ENCODE data around the gene ARHGAP19. TPM values are rescaled to one million over a fixed set of nuclear protein-coding genes. Genes with fewer than 3 reads are reported as not detected.

ARHGAP19 gene
- total RNA-seq, 1 experiment from 2014 or later, result 33.2 TPM

DNA sequence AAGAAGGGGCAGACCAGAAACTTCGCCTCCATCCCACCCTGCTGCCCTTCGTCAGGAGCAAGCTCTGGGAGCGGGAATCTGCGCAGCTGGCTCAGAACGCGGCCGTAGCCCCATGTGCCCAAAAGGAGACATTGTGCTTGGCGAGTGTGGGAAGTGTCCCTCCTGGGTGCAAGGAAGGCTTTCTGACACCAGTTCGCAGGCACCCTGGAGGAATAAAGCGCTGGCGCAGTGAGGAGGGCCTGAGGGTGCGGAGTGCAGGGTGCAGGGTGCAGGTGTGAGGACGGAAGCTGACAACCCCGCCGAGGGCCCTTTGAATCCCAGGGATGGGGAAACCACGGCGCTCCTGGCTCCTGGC is 107.5 kb downstream of the ARHGAP19 start:
- H2AK5ac ChIP-seq (ENCODE audit: insufficient read length, low read length), result no peak overlapping the region
- H4K91ac ChIP-seq (ENCODE audit: insufficient read length, low read depth, low read length), result no peak overlapping the region
- H3K14ac ChIP-seq (ENCODE audit: insufficient read depth, low read length), result no peak overlapping the region; the same call in 1 of the 2 replicates
- Mint-ChIP-seq H3K9me3 (no peaks in the 10 kb centered on the region), H3K27ac (no peak overlapping the region), H3K27me3 (ENCODE audit: low read depth) (peaks cover 91% of the 10 kb centered on the region), H3K36me3 (ENCODE audit: insufficient read depth in 1 of 3, low read depth in 3 of 3) (no peaks in the 10 kb centered on the region; a peak in 2 of 7 replicates), H3K4me3 (peak overlapping the region; percentile 63 to 90), H3K4me1 (peaks cover 14 to 25% of the 10 kb centered on the region in 2 experiments)
- TF ChIP-seq, protein P1, sequence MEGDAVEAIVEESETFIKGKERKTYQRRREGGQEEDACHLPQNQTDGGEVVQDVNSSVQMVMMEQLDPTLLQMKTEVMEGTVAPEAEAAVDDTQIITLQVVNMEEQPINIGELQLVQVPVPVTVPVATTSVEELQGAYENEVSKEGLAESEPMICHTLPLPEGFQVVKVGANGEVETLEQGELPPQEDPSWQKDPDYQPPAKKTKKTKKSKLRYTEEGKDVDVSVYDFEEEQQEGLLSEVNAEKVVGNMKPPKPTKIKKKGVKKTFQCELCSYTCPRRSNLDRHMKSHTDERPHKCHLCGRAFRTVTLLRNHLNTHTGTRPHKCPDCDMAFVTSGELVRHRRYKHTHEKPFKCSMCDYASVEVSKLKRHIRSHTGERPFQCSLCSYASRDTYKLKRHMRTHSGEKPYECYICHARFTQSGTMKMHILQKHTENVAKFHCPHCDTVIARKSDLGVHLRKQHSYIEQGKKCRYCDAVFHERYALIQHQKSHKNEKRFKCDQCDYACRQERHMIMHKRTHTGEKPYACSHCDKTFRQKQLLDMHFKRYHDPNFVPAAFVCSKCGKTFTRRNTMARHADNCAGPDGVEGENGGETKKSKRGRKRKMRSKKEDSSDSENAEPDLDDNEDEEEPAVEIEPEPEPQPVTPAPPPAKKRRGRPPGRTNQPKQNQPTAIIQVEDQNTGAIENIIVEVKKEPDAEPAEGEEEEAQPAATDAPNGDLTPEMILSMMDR (conservative IDR thresholded peaks at IDR 0.05), result no peak
- H3K27me3 ChIP-seq (ENCODE audit: insufficient read depth, low read length), result peaks cover 35% of the 10 kb centered on the region
- no CpG with 5 or more reads among the region's 17 CpGs for WGBS (ENCODE audit: extremely low coverage, insufficient read length, low lambda C conversion rate)
- no peak overlapping the region for H4K8ac ChIP-seq (replicated peaks; ENCODE audit: insufficient read length, low read depth, low read length)
- H3K79me1 ChIP-seq (ENCODE audit: insufficient read depth, low read depth, low read length, poor library complexity, severe bottlenecking), result no peaks in the 10 kb centered on the region
- H3K4me1 ChIP-seq (ENCODE audit: insufficient read depth, low read length), result no peaks in the 10 kb centered on the region; the same call in 1 of the 2 replicates
- H2BK20ac ChIP-seq (ENCODE audit: low read depth, low read length, poor library complexity, severe bottlenecking), result no peak overlapping the region
- H2BK5ac ChIP-seq (ENCODE audit: insufficient read length, low read length), result no peak overlapping the region
- H2AFZ ChIP-seq (ENCODE audit: low read length), result no peak overlapping the region
- no peak overlapping the region for H4K5ac ChIP-seq (ENCODE audit: insufficient read length, low read depth, low read length)
- H2BK120ac ChIP-seq (ENCODE audit: low read depth, low read length, poor library complexity, severe bottlenecking), result no peak overlapping the region
- H3K9me3 ChIP-seq (ENCODE audit: control insufficient read depth, low read depth, low read length), result no peaks in the 10 kb centered on the region
- peaks cover 10% of the 10 kb centered on the region for H3K23me2 ChIP-seq (ENCODE audit: insufficient read length, low read depth, low read length, poor library complexity, severe bottlenecking)
- H3K79me2 ChIP-seq (ENCODE audit: insufficient read depth, low read length), result no peaks in the 10 kb centered on the region
- no peak overlapping the region for H3K56ac ChIP-seq (ENCODE audit: insufficient read length, low read depth, low read length)
- H3K4me2 ChIP-seq (ENCODE audit: insufficient read depth, insufficient read length, low read length), result peak overlapping the region; percentile 51
- H2BK12ac ChIP-seq (ENCODE audit: insufficient read length, low read depth, low read length), result no peak overlapping the region
- DNase-seq, result no peak
- H3K23ac ChIP-seq (ENCODE audit: insufficient read length, low read depth, low read length), result no peak overlapping the region
- H3T11ph ChIP-seq (ENCODE audit: low read length), result no peak overlapping the region
- no peak overlapping the region for H3K27ac ChIP-seq (ENCODE audit: insufficient read length, low read depth, low read length)
- H3K4ac ChIP-seq (ENCODE audit: low read depth, low read length), result no peak overlapping the region
- no peak overlapping the region for H3K9ac ChIP-seq (ENCODE audit: extremely low read depth, insufficient read length, low read length)
- H2BK15ac ChIP-seq (ENCODE audit: low read depth, low read length), result no peak overlapping the region
- no peaks in the 10 kb centered on the region for H4K20me1 ChIP-seq (ENCODE audit: control insufficient read depth, insufficient read depth, insufficient read length)
- H3K18ac ChIP-seq (ENCODE audit: insufficient read length, low read depth, low read length), result no peak overlapping the region
